ENCODE results near the gene SERPINE1. TPM values are rescaled to one million over a fixed set of nuclear protein-coding genes. Genes with fewer than 3 reads are reported as not detected.

The SERPINE1 gene
- total and polyA plus RNA-seq, 2 of the 13 experiments (the other 11 are each of a cell fraction or from before 2014, with no cell fraction given) = 21.2 to 1,576 TPM

- TF ChIP-seq DMTF1 (CRISPR knock-in tag; IDR thresholded peaks at IDR 0.05) (no peak), AGO1 (IDR thresholded peaks at IDR 0.05; ENCODE audit: low read depth, low read length, poor library complexity, severe bottlenecking) (no peak), ZNF629 (CRISPR knock-in tag; conservative IDR thresholded peaks at IDR 0.05) (no peak), ZNF547 (CRISPR knock-in tag; IDR thresholded peaks at IDR 0.05) (0 out of 2 replicates have a peak, but pooled peaks have one; percentile 48), DDIT3 (CRISPR knock-in tag; IDR thresholded peaks at IDR 0.05) (no peak), HNRNPLL (IDR thresholded peaks at IDR 0.05; ENCODE audit: low read depth, low read length, poor library complexity, severe bottlenecking) (peak; percentile 16), DNMT1 (CRISPR knock-in tag; IDR thresholded peaks at IDR 0.05) (no peak), ZNF687 (CRISPR knock-in tag; IDR thresholded peaks at IDR 0.05) (peak; percentile 23; the same call in 1 of the 2 replicates), ZNF891 (CRISPR knock-in tag; IDR thresholded peaks at IDR 0.05) (no peak), ZFP1 (CRISPR knock-in tag; IDR thresholded peaks at IDR 0.05) (no peak), ZNF839 (CRISPR knock-in tag; IDR thresholded peaks at IDR 0.05; ENCODE audit: borderline replicate concordance) (no peak), MYC (CRISPR knock-in tag; IDR thresholded peaks at IDR 0.05; ENCODE audit: borderline replicate concordance) (no peak), TBL1XR1 (IDR thresholded peaks at IDR 0.05; ENCODE audit: borderline replicate concordance, low read length, partially characterized antibody) (no peak), JUND (CRISPR knock-in tag; IDR thresholded peaks at IDR 0.05) (no peak), GZF1 (CRISPR knock-in tag; IDR thresholded peaks at IDR 0.05) (no peak), ZNF577 (CRISPR knock-in tag; IDR thresholded peaks at IDR 0.05; ENCODE audit: borderline replicate concordance, low read depth) (no peak)
- TF ChIP-seq, protein P1, sequence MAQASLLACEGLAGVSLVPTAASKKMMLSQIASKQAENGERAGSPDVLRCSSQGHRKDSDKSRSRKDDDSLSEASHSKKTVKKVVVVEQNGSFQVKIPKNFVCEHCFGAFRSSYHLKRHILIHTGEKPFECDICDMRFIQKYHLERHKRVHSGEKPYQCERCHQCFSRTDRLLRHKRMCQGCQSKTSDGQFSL (CRISPR knock-in tag; IDR thresholded peaks at IDR 0.05) = no peak
- TF ChIP-seq, protein P2, sequence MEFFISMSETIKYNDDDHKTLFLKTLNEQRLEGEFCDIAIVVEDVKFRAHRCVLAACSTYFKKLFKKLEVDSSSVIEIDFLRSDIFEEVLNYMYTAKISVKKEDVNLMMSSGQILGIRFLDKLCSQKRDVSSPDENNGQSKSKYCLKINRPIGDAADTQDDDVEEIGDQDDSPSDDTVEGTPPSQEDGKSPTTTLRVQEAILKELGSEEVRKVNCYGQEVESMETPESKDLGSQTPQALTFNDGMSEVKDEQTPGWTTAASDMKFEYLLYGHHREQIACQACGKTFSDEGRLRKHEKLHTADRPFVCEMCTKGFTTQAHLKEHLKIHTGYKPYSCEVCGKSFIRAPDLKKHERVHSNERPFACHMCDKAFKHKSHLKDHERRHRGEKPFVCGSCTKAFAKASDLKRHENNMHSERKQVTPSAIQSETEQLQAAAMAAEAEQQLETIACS (CRISPR knock-in tag; IDR thresholded peaks at IDR 0.05) = peak; percentile 60; the same call in 1 of the 2 replicates
- TF ChIP-seq, protein P3, sequence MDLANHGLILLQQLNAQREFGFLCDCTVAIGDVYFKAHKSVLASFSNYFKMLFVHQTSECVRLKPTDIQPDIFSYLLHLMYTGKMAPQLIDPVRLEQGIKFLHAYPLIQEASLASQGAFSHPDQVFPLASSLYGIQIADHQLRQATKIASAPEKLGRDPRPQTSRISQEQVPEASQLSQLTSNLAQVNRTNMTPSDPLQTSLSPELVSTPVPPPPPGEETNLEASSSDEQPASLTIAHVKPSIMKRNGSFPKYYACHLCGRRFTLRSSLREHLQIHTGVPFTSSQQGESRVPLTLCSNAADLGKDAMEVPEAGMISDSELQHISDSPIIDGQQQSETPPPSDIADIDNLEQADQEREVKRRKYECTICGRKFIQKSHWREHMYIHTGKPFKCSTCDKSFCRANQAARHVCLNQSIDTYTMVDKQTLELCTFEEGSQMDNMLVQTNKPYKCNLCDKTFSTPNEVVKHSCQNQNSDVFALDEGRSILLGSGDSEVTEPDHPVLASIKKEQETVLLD (CRISPR knock-in tag; IDR thresholded peaks at IDR 0.05; ENCODE audit: low read depth) = no peak
Measured at GRCh38 chr7:101172005-101172853, 45.3 kb downstream of the SERPINE1 start (continued).

All from HepG2 (cell line).